A673 (cell line): ENCODE data around the gene ROR2.

Source experiments
- EZH2 ChIP-seq: fragments of 200-600 bp; sonication (generic); IDR thresholded peaks from 2 replicates; pipeline ENCODE4 v1.6.1; 2017; ENCODE audit warnings: borderline replicate concordance, low read depth, mild to moderate bottlenecking, mixed read lengths, antibody characterized with exemption, low read length; ENCODE audit not compliant: poor library complexity, severe bottlenecking
- TF ChIP-seq, protein P1 (sequence below): fragments of 300-800, 200-600 bp; sonication (generic); conservative IDR thresholded peaks from 2 replicates; pipeline ENCODE4 v1.5.1; 2017; ENCODE audit warnings: low read depth, mild to moderate bottlenecking, antibody characterized with exemption, low read length, moderate library complexity, mixed read lengths

GRCh38 chr9:91773156-91773555 is 176.9 kb downstream of the ROR2 start:
- TF ChIP-seq, protein P1, sequence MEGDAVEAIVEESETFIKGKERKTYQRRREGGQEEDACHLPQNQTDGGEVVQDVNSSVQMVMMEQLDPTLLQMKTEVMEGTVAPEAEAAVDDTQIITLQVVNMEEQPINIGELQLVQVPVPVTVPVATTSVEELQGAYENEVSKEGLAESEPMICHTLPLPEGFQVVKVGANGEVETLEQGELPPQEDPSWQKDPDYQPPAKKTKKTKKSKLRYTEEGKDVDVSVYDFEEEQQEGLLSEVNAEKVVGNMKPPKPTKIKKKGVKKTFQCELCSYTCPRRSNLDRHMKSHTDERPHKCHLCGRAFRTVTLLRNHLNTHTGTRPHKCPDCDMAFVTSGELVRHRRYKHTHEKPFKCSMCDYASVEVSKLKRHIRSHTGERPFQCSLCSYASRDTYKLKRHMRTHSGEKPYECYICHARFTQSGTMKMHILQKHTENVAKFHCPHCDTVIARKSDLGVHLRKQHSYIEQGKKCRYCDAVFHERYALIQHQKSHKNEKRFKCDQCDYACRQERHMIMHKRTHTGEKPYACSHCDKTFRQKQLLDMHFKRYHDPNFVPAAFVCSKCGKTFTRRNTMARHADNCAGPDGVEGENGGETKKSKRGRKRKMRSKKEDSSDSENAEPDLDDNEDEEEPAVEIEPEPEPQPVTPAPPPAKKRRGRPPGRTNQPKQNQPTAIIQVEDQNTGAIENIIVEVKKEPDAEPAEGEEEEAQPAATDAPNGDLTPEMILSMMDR: no peak
- TF ChIP-seq EZH2: no peak
